GM12878 (cell line): Measurements from ENCODE around the gene LIMK1. TPM values are rescaled to one million over a fixed set of nuclear protein-coding genes. Genes with fewer than 3 reads are reported as not detected.

Experiments used
- ATAC-seq: fragments of 200-7000 bp; cut with Tn5 transposase; 3 replicates; pipeline ENCODE4 v1.9.1; 2020; ENCODE audit warnings: mild to moderate bottlenecking, moderate library complexity
- BruUV-seq: library from RNA; stranded (reverse); fragments of 400-500 nt; replicated peaks from 2 replicates; lab custom pipeline; 2021; lab: Mats Ljungman, UMichigan
- CTCF ChIA-PET: fragments of 300-600 bp; sonication (Branson Sonifier 250); formaldehyde crosslinking; extraction: SDS; loops from one replicate; lab custom pipeline; 2021; ENCODE audit warnings: inconsistent platforms; lab: Yijun Ruan, JAX
- POLR2A ChIA-PET: fragments of 350-600 bp; formaldehyde crosslinking; extraction: SDS; loops from one replicate; lab custom pipeline; 2021; ENCODE audit warnings: inconsistent platforms; lab: Charles Lee
- RAD21 ChIA-PET: fragments of 300-600 bp; sonication (Branson Sonifier 250); formaldehyde crosslinking; loops from one replicate; lab custom pipeline; 2023; ENCODE audit warnings: antibody characterized with exemption; ENCODE audit not compliant: unreplicated experiment; lab: Charles Lee
- SMC1A ChIA-PET: fragments of 300-600 bp; sonication (Branson Sonifier 250); formaldehyde crosslinking; loops from one replicate; lab custom pipeline; 2023; ENCODE audit not compliant: unreplicated experiment, uncharacterized antibody; lab: Charles Lee
- DNase-seq: peaks from one replicate; pipeline ENCODE4 v3.0.0-alpha.2; 2011; ENCODE audit warnings: low read depth, low spot score
- FAIRE-seq: peaks from 3 replicates; lab custom pipeline; 2011; peaks lifted over from hg19 to GRCh38; lab: Jason Lieb, UNC
- H2AFZ ChIP-seq: 2 replicates; pipeline ENCODE4 v1.6.0; 2011; ENCODE audit warnings: low read depth, low read length, control low read depth; ENCODE audit not compliant: control insufficient read depth
- H3K27ac ChIP-seq: 2 replicates; pipeline ENCODE4 v1.5.1; 2011; ENCODE audit warnings: control low read depth; ENCODE audit not compliant: control insufficient read depth, insufficient read depth
- H3K27me3 ChIP-seq, 2 experiments: replicated peaks in 1 of 2; 2 replicates each; pipeline versions ENCODE4 v1.6.0 to v1.6.1; 2011; ENCODE audit warnings: low read length in 1 of 2; ENCODE audit not compliant: control insufficient read depth in 2 of 2, insufficient read depth in 2 of 2
- H3K36me3 ChIP-seq, 2 experiments: 2 replicates each; pipeline ENCODE4 v1.5.1; 2011; ENCODE audit warnings: low read length in 1 of 2; ENCODE audit not compliant: control insufficient read depth in 2 of 2, insufficient read depth in 2 of 2
- H3K4me1 ChIP-seq: 2 replicates; pipeline ENCODE4 v1.6.1; 2011; ENCODE audit warnings: mild to moderate bottlenecking, low read length, moderate library complexity, mixed read lengths; ENCODE audit not compliant: control insufficient read depth, insufficient read depth
- H3K4me2 ChIP-seq: 2 replicates; pipeline ENCODE4 v1.6.0; 2011; ENCODE audit warnings: control low read depth; ENCODE audit not compliant: control insufficient read depth, insufficient read depth
- H3K4me3 ChIP-seq: fragments of 200-600 bp; sonication (generic); 2 replicates; pipeline ENCODE4 v1.5.1; 2016
- H3K79me2 ChIP-seq: 2 replicates; pipeline ENCODE4 v1.6.0; 2011; ENCODE audit warnings: low read length; ENCODE audit not compliant: control insufficient read depth, insufficient read depth
- H3K9ac ChIP-seq: 2 replicates; pipeline ENCODE4 v1.8.0; 2011; ENCODE audit warnings: low read length, control low read depth, mixed read lengths; ENCODE audit not compliant: control insufficient read depth, insufficient read depth
- H3K9me3 ChIP-seq: replicated peaks from 3 replicates; pipeline ENCODE4 v1.5.1; 2011; ENCODE audit warnings: mild to moderate bottlenecking, low read length; ENCODE audit not compliant: control insufficient read depth, insufficient read depth
- H4K20me1 ChIP-seq: 2 replicates; pipeline ENCODE4 v1.6.0; 2011; ENCODE audit not compliant: control insufficient read depth, insufficient read depth
- CHD1 ChIP-seq: IDR thresholded peaks from 2 replicates; pipeline ENCODE4 v1.6.1; 2012; ENCODE audit warnings: low read depth, low read length, improper control_type of control experiment
- HDGF ChIP-seq: fragments of 450-650 bp; IDR thresholded peaks from 2 replicates; pipeline ENCODE4 v1.6.1; 2016; ENCODE audit warnings: antibody characterized with exemption
- IRF4 ChIP-seq: IDR thresholded peaks from 2 replicates; pipeline ENCODE4 v1.6.1; 2011; ENCODE audit warnings: low read depth, low read length
- SUPT20H ChIP-seq: IDR thresholded peaks from 2 replicates; pipeline ENCODE4 v1.6.1; 2011; ENCODE audit warnings: low read depth, mild to moderate bottlenecking, low read length, moderate library complexity, borderline replicate concordance; ENCODE audit not compliant: control insufficient read depth
- ZNF384 ChIP-seq: IDR thresholded peaks from 2 replicates; pipeline ENCODE4 v1.6.1; 2012; ENCODE audit warnings: low read depth, mild to moderate bottlenecking, low read length, improper control_type of control experiment, borderline replicate concordance
- WGBS: methylation state at CpG from one replicate; pipeline ENCODE4 v1.1.6; 2016; ENCODE audit warnings: low lambda C conversion rate; ENCODE audit not compliant: insufficient replicate concordance, insufficient coverage; ENCODE audit errors: missing lambda C conversion rate; 5-methylcytosine and 5-hydroxymethylcytosine counted together
- in situ Hi-C: fragments of 300-500 bp; cut with MboI; formaldehyde crosslinking; loops from 9 replicates; pipeline ENCODE4 v1.14.3; 2018; ENCODE audit warnings: mixed read lengths
- intact Hi-C: fragments of 100-400 bp; cut with micrococcal nuclease; formaldehyde crosslinking; loops from one replicate; pipeline ENCODE4 v1.14.2; 2022; ENCODE audit not compliant: unreplicated experiment
- polyA plus RNA-seq, 11 experiments: library from polyadenylated mRNA; depleted of rRNA in 4 of 11; unstranded in 6 of 11; stranded (reverse) in 5 of 11; fragments of >200 nt; fragmentation: Nextera tagmentation in 4 of 11; fragmentation: Illumina TruSeq in 1 of 11; extraction: Ambion mirVana in 4 of 11; extraction: Trizol in 1 of 11; gene quantifications; 1 replicate in 1 of 11; 2 replicates in 10 of 11; pipeline versions ENCODE4 v1.2.1 to v1.2.3, GENCODE V29; 2011 to 2016; ENCODE audit warnings: inconsistent platforms in 2 of 11, missing spikeins in 2 of 11, low read depth in 1 of 11
- total RNA-seq, 4 experiments: library from RNA; depleted of rRNA in 3 of 4; stranded (reverse); fragments of >200 nt in 3 of 4; fragmentation: Illumina TruSeq in 1 of 4; extraction: Trizol in 1 of 4; gene quantifications; 2 replicates each; pipeline versions ENCODE4 v1.2.1 to v1.2.3, GENCODE V29; 2013 to 2021
- TF ChIP-seq, protein P1 (sequence below): fragments of 450-650 bp; IDR thresholded peaks from 2 replicates; pipeline ENCODE4 v1.6.1; 2016; ENCODE audit warnings: mild to moderate bottlenecking
- TF ChIP-seq, protein P2 (sequence below): fragments of 450-650 bp; IDR thresholded peaks from 2 replicates; pipeline ENCODE4 v1.6.1; 2016; ENCODE audit warnings: mild to moderate bottlenecking
- TF ChIP-seq, protein P3 (sequence below): fragments of 450-650 bp; conservative IDR thresholded peaks from 2 replicates; pipeline ENCODE4 v1.6.1; 2017; ENCODE audit warnings: mild to moderate bottlenecking, moderate library complexity
- TF ChIP-seq, protein P4 (sequence below): IDR thresholded peaks from 2 replicates; pipeline ENCODE4 v1.6.1; 2011; ENCODE audit warnings: low read depth, mild to moderate bottlenecking, low read length, moderate library complexity, borderline replicate concordance; ENCODE audit errors: extremely low read depth
- TF ChIP-seq, protein P5 (sequence below): IDR thresholded peaks from 2 replicates; pipeline ENCODE4 v1.6.1; 2011; ENCODE audit warnings: borderline replicate concordance, low read depth, mild to moderate bottlenecking, moderate library complexity, mixed read lengths, low read length; ENCODE audit not compliant: insufficient read depth; ENCODE audit errors: extremely low read length

Gene LIMK1
- total and polyA plus RNA-seq, 10 of the 15 experiments (the other 5 are each of a cell fraction or from before 2014, with no cell fraction given) = 0.71 to 59.4 (median 28.8) TPM

DNA sequence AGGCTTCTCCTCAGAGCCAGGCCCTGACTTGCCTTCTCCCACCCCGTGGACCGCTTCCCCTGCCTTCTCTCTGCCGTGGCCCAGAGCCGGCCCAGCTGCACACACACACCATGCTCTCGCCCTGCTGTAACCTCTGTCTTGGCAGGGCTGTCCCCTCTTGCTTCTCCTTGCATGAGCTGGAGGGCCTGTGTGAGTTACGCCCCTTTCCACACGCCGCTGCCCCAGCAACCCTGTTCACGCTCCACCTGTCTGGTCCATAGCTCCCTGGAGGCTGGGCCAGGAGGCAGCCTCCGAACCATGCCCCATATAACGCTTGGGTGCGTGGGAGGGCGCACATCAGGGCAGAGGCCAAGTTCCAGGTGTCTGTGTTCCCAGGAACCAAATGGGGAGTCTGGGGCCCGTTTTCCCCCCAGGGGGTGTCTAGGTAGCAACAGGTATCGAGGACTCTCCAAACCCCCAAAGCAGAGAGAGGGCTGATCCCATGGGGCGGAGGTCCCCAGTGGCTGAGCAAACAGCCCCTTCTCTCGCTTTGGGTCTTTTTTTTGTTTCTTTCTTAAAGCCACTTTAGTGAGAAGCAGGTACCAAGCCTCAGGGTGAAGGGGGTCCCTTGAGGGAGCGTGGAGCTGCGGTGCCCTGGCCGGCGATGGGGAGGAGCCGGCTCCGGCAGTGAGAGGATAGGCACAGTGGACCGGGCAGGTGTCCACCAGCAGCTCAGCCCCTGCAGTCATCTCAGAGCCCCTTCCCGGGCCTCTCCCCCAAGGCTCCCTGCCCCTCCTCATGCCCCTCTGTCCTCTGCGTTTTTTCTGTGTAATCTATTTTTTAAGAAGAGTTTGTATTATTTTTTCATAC, 38.0 kb downstream of the LIMK1 start:
- ChIA-PET RAD21 (no interaction called here), POLR2A (no interaction called here), CTCF (no interaction called here), SMC1A (no interaction called here)
- TF ChIP-seq, protein P1, sequence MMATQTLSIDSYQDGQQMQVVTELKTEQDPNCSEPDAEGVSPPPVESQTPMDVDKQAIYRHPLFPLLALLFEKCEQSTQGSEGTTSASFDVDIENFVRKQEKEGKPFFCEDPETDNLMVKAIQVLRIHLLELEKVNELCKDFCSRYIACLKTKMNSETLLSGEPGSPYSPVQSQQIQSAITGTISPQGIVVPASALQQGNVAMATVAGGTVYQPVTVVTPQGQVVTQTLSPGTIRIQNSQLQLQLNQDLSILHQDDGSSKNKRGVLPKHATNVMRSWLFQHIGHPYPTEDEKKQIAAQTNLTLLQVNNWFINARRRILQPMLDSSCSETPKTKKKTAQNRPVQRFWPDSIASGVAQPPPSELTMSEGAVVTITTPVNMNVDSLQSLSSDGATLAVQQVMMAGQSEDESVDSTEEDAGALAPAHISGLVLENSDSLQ = no peak
- TF ChIP-seq IRF4 (no peak), HDGF (no peak), SUPT20H (no peak), CHD1 (no peak), ZNF384 (no peak)
- TF ChIP-seq, protein P2, sequence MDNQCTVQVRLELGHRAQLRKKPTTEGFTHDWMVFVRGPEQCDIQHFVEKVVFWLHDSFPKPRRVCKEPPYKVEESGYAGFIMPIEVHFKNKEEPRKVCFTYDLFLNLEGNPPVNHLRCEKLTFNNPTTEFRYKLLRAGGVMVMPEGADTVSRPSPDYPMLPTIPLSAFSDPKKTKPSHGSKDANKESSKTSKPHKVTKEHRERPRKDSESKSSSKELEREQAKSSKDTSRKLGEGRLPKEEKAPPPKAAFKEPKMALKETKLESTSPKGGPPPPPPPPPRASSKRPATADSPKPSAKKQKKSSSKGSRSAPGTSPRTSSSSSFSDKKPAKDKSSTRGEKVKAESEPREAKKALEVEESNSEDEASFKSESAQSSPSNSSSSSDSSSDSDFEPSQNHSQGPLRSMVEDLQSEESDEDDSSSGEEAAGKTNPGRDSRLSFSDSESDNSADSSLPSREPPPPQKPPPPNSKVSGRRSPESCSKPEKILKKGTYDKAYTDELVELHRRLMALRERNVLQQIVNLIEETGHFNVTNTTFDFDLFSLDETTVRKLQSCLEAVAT = no peak
- TF ChIP-seq, protein P3, sequence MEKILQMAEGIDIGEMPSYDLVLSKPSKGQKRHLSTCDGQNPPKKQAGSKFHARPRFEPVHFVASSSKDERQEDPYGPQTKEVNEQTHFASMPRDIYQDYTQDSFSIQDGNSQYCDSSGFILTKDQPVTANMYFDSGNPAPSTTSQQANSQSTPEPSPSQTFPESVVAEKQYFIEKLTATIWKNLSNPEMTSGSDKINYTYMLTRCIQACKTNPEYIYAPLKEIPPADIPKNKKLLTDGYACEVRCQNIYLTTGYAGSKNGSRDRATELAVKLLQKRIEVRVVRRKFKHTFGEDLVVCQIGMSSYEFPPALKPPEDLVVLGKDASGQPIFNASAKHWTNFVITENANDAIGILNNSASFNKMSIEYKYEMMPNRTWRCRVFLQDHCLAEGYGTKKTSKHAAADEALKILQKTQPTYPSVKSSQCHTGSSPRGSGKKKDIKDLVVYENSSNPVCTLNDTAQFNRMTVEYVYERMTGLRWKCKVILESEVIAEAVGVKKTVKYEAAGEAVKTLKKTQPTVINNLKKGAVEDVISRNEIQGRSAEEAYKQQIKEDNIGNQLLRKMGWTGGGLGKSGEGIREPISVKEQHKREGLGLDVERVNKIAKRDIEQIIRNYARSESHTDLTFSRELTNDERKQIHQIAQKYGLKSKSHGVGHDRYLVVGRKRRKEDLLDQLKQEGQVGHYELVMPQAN = no peak
- TF ChIP-seq, protein P4, sequence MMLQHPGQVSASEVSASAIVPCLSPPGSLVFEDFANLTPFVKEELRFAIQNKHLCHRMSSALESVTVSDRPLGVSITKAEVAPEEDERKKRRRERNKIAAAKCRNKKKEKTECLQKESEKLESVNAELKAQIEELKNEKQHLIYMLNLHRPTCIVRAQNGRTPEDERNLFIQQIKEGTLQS = no peak
- TF ChIP-seq, protein P5, sequence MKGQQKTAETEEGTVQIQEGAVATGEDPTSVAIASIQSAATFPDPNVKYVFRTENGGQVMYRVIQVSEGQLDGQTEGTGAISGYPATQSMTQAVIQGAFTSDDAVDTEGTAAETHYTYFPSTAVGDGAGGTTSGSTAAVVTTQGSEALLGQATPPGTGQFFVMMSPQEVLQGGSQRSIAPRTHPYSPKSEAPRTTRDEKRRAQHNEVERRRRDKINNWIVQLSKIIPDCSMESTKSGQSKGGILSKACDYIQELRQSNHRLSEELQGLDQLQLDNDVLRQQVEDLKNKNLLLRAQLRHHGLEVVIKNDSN = no peak
- Histone ChIP-seq H3K79me2 (no peaks in the 10 kb centered on the region), H3K27ac (no peak overlapping the region), H3K4me1 (no peaks in the 10 kb centered on the region), H3K9me3 (no peaks in the 10 kb centered on the region), H2AFZ (no peak overlapping the region), H3K36me3 (peaks cover 2 to 13% of the 10 kb centered on the region in 2 experiments; a peak in 3 of 4 replicates), H3K4me3 (no peak overlapping the region), H4K20me1 (no peaks in the 10 kb centered on the region), H3K9ac (no peak overlapping the region), H3K27me3 (no peaks in the 10 kb centered on the region), H3K4me2 (no peak overlapping the region)
- ATAC-seq (no peak), FAIRE-seq (no peak), DNase-seq (no peak)
- WGBS = 46% methylated on average over 26 of the region's 26 CpGs
- TSS peak; percentile 65 for BruUV-seq
- in situ Hi-C loops = no loop called here
- intact Hi-C loops = loop anchor here (10.0 kb wide), 1 partner anchor 57 kb away; no protein-coding TSS in a partner anchor
